ENCODE results near the gene RUNX3.
"Not testable (repeated sequence)": the region's sequence is repeated elsewhere in the genome, so short reads cannot be mapped to it uniquely, and the experiment has no call there.

RUNX3 gene

GRCh38 chr1:24900486-24900849 is 29.6 kb downstream of the RUNX3 start:
- DNase-seq (ENCODE audit: low read depth) = no peak

DNA sequence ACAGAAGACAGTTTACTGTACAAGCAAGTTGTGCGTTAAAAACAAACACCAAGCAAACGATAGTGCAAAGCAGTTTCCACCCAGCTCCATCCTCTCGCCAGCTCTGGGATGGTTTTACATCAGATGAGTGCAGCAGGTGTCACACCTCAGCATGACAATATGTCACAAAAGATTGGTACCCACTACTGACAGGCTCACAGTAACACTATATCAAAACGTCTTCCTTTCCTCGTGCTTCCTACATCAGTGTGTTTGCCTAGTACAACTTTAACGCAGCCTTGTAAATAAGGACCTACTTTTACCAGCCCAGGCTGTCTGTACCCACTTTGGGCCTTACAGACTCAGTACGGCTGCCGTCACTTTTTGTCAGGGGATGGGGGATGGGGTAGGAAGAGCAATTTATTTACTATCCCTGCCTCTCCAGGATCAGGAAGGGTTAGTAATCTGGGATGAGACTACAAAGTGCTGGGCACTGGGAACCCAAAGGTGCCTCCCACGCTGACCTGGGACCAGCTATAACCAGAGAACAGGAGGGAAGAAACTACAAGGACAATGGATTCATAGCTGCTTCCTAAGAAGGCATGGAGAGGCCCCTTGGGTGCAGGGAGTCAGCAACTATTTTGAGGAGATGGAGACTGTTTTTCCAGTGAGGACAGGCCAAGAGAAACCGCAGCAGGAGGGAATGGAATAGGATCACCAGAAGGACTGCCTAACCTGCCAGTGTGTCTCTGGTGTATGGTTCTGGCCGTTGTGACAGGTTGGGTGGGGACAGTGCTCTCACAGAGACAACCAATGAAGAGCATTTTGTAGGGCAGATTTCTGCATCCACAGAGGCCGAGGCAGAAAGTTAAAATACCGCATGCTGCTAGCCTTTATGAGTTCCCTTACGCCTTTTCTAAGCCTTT is 30.2 kb downstream of the RUNX3 start:
- no peak for DNase-seq (ENCODE audit: low read depth)

DNA sequence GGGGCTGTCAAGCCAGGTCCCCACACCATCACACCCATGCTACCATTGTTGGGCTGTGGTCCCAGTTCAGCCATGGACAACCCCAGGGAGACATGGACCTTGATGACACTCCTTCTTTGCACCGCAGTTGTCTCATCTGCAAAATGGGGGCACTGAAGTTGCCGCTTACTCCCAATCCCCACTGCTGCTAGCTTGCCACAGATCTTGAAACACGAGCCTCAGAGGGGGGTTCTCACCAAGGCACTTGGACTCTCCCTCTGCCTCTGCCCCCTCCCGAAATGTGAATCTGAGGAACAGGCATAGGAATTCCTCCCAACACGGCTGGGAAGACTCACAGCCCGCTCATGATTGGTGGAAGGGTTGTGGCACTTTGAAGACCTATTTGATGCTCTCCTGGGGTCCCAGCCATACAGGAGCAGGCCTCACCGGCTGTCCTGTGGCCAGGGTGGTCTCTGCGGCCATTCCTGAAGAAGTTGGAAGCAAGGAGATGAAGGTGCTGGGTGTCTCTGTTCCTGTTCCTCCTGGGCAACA is 31.1 kb downstream of the RUNX3 start:
- DNase-seq (ENCODE audit: low read depth) = no peak

- DNase-seq (ENCODE audit: low read depth) = no peak
Observed at GRCh38 chr1:24898152-24898908, 31.7 kb downstream of the RUNX3 start.

DNA sequence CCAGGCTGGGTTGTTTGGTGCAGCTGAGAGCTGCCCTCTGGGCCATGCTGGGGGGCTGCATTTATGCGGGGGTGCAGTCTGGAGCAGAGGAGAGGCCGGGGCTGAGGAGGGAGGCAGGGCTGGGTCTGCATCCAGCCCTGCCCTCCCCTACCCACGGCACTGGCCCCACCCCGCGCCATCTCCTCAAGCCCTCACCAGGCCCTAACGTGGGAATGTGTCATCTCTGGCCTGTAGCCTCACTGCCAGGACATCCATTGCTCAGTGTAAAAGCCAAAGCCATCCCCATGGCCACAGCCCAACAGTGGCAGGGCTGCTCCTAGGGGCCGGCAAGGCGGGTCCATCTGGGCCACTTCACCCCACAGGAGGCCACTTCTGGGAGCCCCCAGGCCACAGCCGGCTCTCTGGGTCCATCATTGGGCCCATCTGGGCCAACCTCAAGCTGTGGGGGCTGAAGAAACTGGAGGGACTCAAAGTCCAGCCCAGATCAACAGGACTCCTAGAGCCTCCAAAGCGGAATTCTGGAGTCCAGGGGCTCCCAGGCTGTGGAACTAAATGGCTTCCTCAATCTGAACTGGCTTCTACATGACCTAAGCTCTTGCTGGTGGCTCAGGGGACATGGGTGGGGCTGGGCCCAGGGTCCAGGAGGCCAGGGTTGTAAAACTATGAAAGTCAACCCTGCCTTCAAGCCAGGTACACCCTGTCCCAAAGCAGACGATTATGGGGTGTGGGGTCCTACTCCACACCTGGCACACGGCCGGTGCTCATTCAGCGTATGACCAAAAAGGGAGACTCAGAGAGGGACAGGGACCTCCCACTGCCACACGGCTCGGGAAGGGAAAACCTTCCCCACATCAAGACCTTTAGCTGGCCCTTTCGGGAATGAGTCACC is 32.6 kb downstream of the RUNX3 start:
- DNase-seq (ENCODE audit: low read depth) = no peak

GRCh38 chr1:24896596-24897262 is 33.3 kb downstream of the RUNX3 start:
- DNase-seq (ENCODE audit: low read depth) = no peak

DNA sequence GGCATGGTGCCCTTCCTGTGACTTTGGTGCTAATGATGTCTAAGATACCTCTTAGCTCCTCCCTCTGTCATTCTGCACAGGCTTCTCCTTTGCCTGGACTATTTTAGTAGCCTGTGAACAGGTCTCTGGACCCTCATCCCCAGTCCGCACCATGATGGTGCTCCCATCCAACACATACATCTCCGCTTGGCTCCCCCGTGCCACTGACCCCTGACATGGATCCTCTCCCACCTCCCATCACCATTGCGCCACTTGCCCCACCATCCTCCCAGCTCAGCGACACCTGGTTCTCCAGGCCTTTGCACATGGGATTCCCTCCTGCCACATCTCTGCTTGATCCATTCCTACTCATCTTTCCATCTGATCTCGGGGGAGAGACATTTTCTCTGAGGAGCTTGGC is 33.9 kb downstream of the RUNX3 start:
- no peak for DNase-seq (ENCODE audit: low read depth)

DNA sequence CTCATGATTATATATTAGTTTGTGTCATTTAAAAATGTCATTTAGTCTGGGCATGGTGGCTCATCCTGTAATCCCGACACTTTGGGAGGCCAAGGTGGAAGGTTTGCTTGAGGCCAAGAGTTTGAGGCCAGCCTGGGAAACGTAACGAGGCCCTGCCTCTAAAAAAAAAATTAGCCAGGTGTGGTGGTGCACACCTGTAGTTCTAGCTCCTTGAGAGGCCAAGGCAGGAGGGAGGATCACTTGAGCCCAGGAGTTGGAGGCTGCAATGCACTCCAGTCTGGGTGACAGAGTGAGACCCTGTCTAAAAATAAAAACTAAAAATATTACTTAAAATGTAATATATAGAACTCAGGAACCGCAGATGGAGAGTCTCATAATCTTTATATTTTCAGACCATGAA is 34.6 kb downstream of the RUNX3 start:
- DNase-seq (ENCODE audit: low read depth) = no peak

GRCh38 chr1:24894002-24894401 is 36.1 kb downstream of the RUNX3 start:
- DNase-seq (ENCODE audit: low read depth) = no peak

DNA sequence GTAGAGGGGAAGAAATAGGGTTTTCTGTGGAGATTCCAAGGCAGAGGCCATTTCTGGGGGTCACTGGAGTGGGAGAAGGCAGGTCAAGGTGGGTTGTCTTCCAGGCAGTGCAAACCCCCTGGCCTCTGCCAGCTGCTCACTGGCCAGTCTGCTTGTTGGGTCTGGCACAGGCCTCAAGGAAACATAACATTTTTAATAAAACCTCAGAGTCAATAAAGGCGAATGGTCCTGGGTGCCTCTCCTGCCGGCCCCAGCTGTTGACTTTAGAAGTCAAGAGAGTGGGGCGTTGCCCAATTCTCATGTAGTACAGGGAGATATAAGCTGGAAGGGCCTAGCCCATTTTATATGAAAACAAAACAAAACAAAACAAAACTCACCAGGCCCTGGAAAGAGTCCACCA is 36.6 kb downstream of the RUNX3 start:
- DNase-seq (ENCODE audit: low read depth) = no peak

DNA sequence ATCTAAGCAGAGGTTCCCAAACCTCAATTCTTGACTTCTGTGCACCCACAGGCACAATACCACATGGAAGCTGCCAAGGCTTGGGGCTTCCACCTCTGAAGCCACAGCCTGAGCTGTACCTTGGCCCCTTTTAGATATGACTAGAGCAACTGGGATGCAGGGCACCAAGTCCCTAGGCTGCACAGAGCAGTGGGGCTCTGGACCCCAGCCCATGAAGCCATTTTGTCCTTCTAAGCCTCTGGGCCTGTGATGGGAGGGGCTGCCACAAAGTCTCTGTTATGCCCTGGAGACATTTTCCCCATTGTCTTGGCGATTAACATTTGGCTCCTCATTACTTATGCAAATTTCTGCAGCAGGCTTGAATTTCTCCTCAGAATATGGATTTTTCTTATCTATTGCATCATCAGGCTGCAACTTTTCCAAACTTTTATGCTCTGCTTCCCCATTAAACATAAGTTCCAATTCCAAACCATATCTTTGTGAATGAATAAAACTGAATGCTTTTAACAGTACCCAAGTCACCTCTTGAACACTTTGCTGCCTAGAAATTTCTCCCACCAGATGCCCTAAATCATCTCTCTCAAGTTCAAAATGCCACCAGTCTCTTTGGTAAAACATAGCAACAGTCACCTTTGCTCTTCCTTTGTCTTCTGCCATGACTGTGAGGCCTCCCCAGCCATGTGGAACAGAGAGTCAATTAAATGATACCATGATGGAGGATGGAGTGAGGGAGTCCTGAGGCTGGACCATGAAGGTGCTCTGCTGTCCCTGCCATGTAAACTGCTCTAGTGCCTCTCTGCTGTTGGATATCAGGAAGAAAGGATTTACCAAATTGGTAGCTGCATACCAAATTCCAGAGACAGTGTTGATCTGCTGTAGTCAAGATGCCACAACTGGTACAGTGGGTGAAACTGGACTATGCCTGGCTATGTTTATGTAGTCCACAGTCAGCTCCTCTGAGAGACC is 37.6 kb downstream of the RUNX3 start:
- DNase-seq (ENCODE audit: low read depth) = no peak

DNA sequence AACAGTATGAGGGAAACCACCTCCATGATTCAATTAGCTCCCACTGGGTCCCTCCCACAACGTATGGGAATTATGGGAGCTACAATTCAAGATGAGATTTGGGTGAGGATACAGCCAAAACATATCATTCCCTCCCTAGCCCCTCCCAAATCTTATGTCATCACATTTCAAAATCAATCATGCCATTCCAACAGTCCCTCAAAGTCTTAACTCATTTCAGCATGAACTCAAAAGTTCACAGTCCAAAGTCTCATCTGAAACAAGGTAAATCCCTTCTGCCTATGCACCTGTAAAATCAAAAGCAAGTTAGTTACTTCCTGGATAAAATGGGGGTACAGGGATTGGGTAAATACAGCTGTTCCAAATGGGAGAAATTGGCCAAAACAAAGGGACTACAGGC is 38.7 kb downstream of the RUNX3 start:
- not testable (repeated sequence) for DNase-seq (ENCODE audit: low read depth)

DNA sequence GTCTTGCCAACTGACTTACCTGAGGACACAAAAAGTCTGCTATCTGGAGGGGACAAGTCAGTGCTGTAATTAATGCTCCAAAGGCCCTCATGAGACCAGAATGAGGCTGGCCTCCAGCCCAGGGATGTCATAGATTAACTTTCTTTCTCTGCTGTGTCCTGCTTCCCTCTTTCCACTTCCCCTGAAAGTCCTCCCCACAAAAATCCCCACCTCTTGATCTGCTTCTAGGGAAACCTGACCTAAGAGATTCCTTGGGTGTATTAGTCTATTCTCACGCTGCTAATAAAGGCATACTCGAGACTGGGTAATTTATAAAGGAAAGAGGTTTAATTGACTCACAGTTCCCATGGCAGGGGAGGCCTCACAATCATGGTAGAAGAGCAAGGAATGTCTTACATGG is 39.2 kb downstream of the RUNX3 start:
- no peak for DNase-seq (ENCODE audit: low read depth)

GRCh38 chr1:24888971-24889676 is 41.0 kb downstream of the RUNX3 start:
- no peak for DNase-seq (ENCODE audit: low read depth)

- no peak for DNase-seq (ENCODE audit: low read depth)
Observed at GRCh38 chr1:24888061-24888970, 41.8 kb downstream of the RUNX3 start.

GRCh38 chr1:24886241-24886640 is 43.8 kb downstream of the RUNX3 start:
- DNase-seq (ENCODE audit: low read depth) = no peak

DNA sequence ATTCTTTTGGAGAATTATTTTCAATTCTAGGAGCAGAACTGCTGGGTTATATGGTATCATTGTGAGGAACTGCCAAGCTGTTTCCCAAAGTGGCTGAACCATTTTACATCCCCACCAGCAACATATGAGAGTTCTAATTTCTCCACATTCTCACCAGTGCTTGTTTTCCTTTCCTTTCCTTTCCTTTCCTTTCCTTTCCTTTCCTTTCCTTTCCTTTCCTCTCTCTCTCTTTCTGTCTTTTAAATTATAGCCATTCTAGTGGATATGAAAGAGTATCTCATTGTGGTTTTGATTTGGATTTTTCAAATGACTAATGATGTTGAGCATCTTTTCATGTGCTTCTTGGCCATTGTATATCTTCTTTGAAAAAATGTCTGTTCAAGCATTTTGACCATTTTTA is 45.3 kb downstream of the RUNX3 start:
- DNase-seq (ENCODE audit: low read depth) = no peak

- no peak for DNase-seq (ENCODE audit: low read depth)
Observed at GRCh38 chr1:24881034-24881433, 49.0 kb downstream of the RUNX3 start.
